ENCODE measurements around the gene RNF125. TPM values are rescaled to one million over a fixed set of nuclear protein-coding genes. Genes with fewer than 3 reads are reported as not detected.

The RNF125 gene
- total RNA-seq, 1 donor from 2014 or later: 3.2 TPM

DNA sequence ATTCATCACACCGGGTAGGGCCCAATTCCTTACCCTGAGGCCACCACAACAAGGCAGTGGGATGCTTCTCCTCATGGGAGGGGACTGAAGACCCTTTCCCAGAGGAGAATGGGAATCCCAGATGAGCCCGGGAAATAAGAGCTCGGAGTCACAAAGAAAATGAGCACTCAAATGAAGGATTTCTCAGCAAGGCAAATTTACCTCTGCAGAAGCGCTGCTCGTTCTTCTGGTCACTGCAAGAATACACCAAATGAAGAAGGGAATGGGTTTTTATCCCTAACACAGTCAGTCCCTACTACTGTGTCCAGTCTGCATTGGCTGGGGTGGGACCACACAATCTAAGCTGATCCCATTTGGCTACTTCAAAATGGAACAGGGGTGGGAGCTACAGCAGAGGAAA lies 40.0 kb upstream of the RNF125 start:
- Histone ChIP-seq H3K27me3 (ENCODE audit: control insufficient read depth, insufficient read depth, low read length) (no peaks in the 10 kb centered on the region), H3K36me3 (ENCODE audit: control insufficient read depth, insufficient read depth, low read length) (no peaks in the 10 kb centered on the region), H3K4me3 (ENCODE audit: low read depth, low read length) (no peak overlapping the region)
- DNase-seq (ENCODE audit: low read depth): no peak
- TF ChIP-seq, protein P1, sequence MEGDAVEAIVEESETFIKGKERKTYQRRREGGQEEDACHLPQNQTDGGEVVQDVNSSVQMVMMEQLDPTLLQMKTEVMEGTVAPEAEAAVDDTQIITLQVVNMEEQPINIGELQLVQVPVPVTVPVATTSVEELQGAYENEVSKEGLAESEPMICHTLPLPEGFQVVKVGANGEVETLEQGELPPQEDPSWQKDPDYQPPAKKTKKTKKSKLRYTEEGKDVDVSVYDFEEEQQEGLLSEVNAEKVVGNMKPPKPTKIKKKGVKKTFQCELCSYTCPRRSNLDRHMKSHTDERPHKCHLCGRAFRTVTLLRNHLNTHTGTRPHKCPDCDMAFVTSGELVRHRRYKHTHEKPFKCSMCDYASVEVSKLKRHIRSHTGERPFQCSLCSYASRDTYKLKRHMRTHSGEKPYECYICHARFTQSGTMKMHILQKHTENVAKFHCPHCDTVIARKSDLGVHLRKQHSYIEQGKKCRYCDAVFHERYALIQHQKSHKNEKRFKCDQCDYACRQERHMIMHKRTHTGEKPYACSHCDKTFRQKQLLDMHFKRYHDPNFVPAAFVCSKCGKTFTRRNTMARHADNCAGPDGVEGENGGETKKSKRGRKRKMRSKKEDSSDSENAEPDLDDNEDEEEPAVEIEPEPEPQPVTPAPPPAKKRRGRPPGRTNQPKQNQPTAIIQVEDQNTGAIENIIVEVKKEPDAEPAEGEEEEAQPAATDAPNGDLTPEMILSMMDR (IDR thresholded peaks at IDR 0.05; ENCODE audit: insufficient read depth, low read length, poor library complexity, severe bottlenecking): no peak

DNA sequence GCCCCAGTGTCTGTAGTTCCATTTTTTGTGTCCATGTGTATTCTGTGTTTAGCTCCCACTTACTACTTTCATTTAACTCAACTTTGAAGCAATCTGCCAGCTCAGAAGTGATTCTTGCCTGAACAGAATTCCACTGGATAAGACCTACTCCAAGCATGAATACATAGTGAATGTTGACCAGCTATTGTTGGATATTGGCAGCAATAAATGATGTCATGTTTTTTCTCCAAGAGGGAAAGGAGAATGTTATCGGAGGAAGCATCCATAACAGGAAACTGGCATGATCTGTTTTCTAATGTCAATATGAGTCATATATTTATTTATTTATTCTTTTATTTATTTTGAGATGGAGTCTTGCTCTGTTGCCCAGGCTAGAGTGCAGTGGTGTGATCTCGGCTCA lies 38.9 kb upstream of the RNF125 start:
- H3K27me3 ChIP-seq (ENCODE audit: control insufficient read depth, insufficient read depth, low read length): no peaks in the 10 kb centered on the region
- TF ChIP-seq, protein P1 (IDR thresholded peaks at IDR 0.05; ENCODE audit: insufficient read depth, low read length, poor library complexity, severe bottlenecking): no peak
- no peak overlapping the region for H3K4me3 ChIP-seq (ENCODE audit: low read depth, low read length)
- DNase-seq (ENCODE audit: low read depth): no peak
- H3K36me3 ChIP-seq (ENCODE audit: control insufficient read depth, insufficient read depth, low read length): no peaks in the 10 kb centered on the region

DNA sequence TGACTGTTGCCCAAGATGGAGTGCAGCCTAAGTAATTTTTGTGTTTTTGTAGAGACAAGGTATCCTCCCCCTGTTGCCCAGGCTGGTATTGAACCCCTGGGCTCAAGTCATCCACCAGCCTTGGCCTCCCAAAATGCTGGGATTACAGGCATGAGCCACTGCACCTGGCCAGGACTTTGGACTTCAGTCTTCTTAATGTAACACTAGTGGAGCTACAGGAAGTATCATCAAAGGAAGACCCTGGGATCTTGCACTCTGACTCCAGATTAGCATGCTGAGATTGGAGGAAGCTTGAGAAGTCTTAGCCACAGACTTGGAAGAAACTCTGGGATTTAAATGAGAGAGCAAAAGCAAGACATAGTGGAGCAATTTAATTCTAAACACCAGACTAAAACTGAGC lies 37.8 kb upstream of the RNF125 start:
- TF ChIP-seq, protein P1 (IDR thresholded peaks at IDR 0.05; ENCODE audit: insufficient read depth, low read length, poor library complexity, severe bottlenecking): no peak
- Histone ChIP-seq H3K27me3 (ENCODE audit: control insufficient read depth, insufficient read depth, low read length) (no peaks in the 10 kb centered on the region), H3K4me3 (ENCODE audit: low read depth, low read length) (no peak overlapping the region), H3K36me3 (ENCODE audit: control insufficient read depth, insufficient read depth, low read length) (no peaks in the 10 kb centered on the region)
- DNase-seq (ENCODE audit: low read depth): no peak

DNA sequence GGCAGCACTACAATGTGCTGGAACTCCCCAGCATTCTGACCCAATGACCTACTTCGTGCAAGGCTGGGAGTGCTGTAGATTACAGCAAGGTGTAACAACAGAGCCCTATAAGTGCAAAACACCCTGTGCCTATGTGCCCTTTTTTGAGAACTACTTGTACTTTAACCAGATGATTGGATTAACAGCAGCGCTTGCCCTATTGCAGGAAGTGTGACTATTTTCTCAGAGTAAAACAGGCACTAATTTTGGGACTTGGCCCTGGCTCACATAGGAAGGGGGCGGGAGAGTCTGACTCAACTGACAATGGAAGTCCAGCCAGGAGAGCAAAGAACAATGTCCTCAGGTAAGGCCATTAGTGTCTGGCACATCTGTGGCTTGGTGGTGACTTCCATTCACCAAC lies 35.6 kb upstream of the RNF125 start:
- H3K36me3 ChIP-seq (ENCODE audit: control insufficient read depth, insufficient read depth, low read length): no peaks in the 10 kb centered on the region
- no peak overlapping the region for H3K4me3 ChIP-seq (ENCODE audit: low read depth, low read length)
- no peaks in the 10 kb centered on the region for H3K27me3 ChIP-seq (ENCODE audit: control insufficient read depth, insufficient read depth, low read length)
- DNase-seq (ENCODE audit: low read depth): no peak
- TF ChIP-seq, protein P1 (IDR thresholded peaks at IDR 0.05; ENCODE audit: insufficient read depth, low read length, poor library complexity, severe bottlenecking): no peak

DNA sequence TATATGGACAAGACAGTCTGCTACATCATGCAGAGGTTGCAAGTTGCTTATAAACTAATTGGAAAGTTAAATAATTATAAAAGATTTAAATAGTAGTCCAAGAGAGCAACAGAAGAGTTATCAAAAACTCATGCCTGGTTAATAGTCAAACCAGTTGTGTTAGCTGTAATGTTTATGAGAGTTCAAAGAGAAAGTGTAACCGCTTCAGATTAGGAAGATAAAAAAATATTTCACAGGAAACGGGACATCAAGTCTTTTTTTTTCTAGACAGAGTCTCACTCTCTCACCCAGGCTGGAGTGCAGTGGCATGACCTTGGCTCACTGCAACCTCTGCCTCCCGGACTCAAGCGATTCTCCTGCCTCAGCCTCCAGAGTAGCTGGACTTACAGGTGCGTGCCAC lies 34.6 kb upstream of the RNF125 start:
- Histone ChIP-seq H3K36me3 (ENCODE audit: control insufficient read depth, insufficient read depth, low read length) (no peaks in the 10 kb centered on the region), H3K27me3 (ENCODE audit: control insufficient read depth, insufficient read depth, low read length) (no peaks in the 10 kb centered on the region), H3K4me3 (ENCODE audit: low read depth, low read length) (no peak overlapping the region)
- DNase-seq (ENCODE audit: low read depth): no peak
- TF ChIP-seq, protein P1 (IDR thresholded peaks at IDR 0.05; ENCODE audit: insufficient read depth, low read length, poor library complexity, severe bottlenecking): no peak

DNA sequence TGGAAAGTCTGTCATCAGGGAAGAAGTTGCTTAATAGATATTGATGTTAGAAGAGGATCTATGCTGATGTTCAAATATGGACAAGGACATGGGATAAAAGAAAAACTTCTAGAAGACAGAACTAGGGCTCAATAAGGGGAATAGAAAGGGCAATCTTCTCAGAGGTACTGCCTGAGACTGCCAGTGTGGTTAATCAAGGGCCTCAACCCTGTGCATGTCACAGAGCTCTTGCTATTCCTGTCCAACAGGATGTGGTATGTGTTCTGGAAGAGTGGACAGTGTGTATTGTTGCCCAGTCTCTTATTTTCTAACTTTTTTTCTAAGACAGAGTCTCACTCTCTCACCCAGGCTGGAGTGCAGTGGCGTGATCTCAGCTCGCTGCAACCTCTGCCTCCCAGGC lies 27.8 kb upstream of the RNF125 start:
- Histone ChIP-seq H3K27me3 (ENCODE audit: control insufficient read depth, insufficient read depth, low read length) (no peaks in the 10 kb centered on the region), H3K36me3 (ENCODE audit: control insufficient read depth, insufficient read depth, low read length) (no peaks in the 10 kb centered on the region), H3K4me3 (ENCODE audit: low read depth, low read length) (no peak overlapping the region)
- TF ChIP-seq, protein P1 (IDR thresholded peaks at IDR 0.05; ENCODE audit: insufficient read depth, low read length, poor library complexity, severe bottlenecking): no peak
- no peak for DNase-seq (ENCODE audit: low read depth)

All from kidney epithelial cell (primary cell).